GM23248 (cell line): ENCODE measurements around the gene ANKRD39.

Source experiments
- EZH2 ChIP-seq: fragments of 200-600 bp; sonication (generic); IDR thresholded peaks from 2 replicates; pipeline ENCODE4 v1.6.1; 2018; ENCODE audit warnings: antibody characterized with exemption, mild to moderate bottlenecking; ENCODE audit not compliant: insufficient read depth, poor library complexity, severe bottlenecking
- EZH2phosphoT487 ChIP-seq: fragments of 200-600 bp; sonication (generic); IDR thresholded peaks from 2 replicates; pipeline ENCODE4 v1.6.1; 2018; ENCODE audit warnings: antibody characterized with exemption, moderate library complexity, mild to moderate bottlenecking, low read depth; ENCODE audit not compliant: insufficient read depth

DNA sequence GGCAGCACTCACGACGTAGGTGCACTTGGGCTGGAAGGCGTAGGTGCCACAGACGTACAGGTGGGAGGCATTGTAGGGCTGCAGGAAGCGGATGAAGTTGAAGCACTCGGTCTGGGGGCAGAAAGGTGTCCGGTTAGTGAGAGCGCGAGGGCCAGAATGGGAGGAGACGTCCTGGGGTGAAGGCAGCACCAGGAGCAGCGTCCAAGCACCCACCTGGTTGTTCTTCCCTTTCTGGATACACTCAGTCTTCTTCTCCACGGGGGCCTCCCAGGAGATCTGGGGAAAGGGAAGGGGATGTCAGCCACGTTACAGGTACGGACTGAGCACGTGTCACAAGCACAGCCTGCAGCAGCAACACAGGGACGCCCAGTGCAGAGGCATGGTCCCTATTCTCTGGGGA is 7.8 kb upstream of the ANKRD39 start:
- no peak for TF ChIP-seq EZH2phosphoT487
- no peak for TF ChIP-seq EZH2
